Thoracic aorta (tissue), 2 donors: ENCODE measurements around the gene EPHB2. TPM values are rescaled to one million over a fixed set of nuclear protein-coding genes. Genes with fewer than 3 reads are reported as not detected.

ENCODE experiments used
- ATAC-seq: fragments of 150-250 bp; one replicate; pipeline ENCODE4 v1.8.0; 2017; ENCODE audit warnings: low read depth; ENCODE audit not compliant: insufficient number of reproducible peaks, low FRiP score
- DNase-seq: peaks from one replicate; pipeline ENCODE4 v3.0.0-alpha.2; 2020; ENCODE audit warnings: low spot score
- H3K27ac ChIP-seq, 2 donors: fragments of 200-600 bp; sonication (generic); 1 replicate in 1 of 2; 2 replicates in 1 of 2; pipeline ENCODE4 v1.5.1; 2016; ENCODE audit warnings: mild to moderate bottlenecking in 2 of 2, moderate library complexity in 2 of 2
- H3K27me3 ChIP-seq: fragments of 200-600 bp; sonication (generic); replicated peaks from 2 replicates; pipeline ENCODE4 v1.6.0; 2016; ENCODE audit warnings: mild to moderate bottlenecking; ENCODE audit not compliant: insufficient read depth
- H3K36me3 ChIP-seq: fragments of 200-600 bp; sonication (generic); one replicate; pipeline ENCODE4 v1.5.1; 2016
- H3K4me1 ChIP-seq, 2 donors: fragments of 200-600 bp; sonication (generic); 1 replicate in 1 of 2; 2 replicates in 1 of 2; pipeline versions ENCODE4 v1.5.1 to v1.6.0; 2016; ENCODE audit warnings: low read depth in 2 of 2, mild to moderate bottlenecking in 1 of 2; ENCODE audit not compliant: control insufficient read depth in 1 of 2
- H3K4me3 ChIP-seq: fragments of 200-600 bp; sonication (generic); 2 replicates; pipeline ENCODE4 v1.5.1; 2016; ENCODE audit warnings: mild to moderate bottlenecking
- H3K9me3 ChIP-seq: fragments of 200-600 bp; sonication (generic); 2 replicates; pipeline ENCODE4 v1.5.1; 2016
- CTCF ChIP-seq: fragments of 200-600 bp; sonication (generic); IDR thresholded peaks from one replicate; pipeline ENCODE4 v1.5.1; 2019; ENCODE audit warnings: antibody characterized with exemption
- total RNA-seq, 2 donors: library from RNA; depleted of rRNA; stranded (reverse); fragments of >200 nt; gene quantifications; one replicate each; pipeline versions ENCODE4 v1.1.0 to v1.2.3, GENCODE V29; 2016

The EPHB2 gene
- total RNA-seq, 2 donors from 2014 or later: 9.3 to 10.0 TPM

GRCh38 chr1:22919341-22920025 lies 208.8 kb downstream of the EPHB2 start:
- Histone ChIP-seq H3K4me1 (no peaks in the 10 kb centered on the region), H3K4me3 (no peak overlapping the region), H3K36me3 (no peaks in the 10 kb centered on the region), H3K9me3 (no peaks in the 10 kb centered on the region), H3K27ac (no peak overlapping the region), H3K27me3 (no peaks in the 10 kb centered on the region)
- TF ChIP-seq CTCF: no peak
- DNase-seq: no peak
- ATAC-seq: no peak

- no peak overlapping the region for H3K27ac ChIP-seq
- ATAC-seq (no peak), DNase-seq (no peak)
- no peaks in the 10 kb centered on the region for H3K4me1 ChIP-seq
- H3K27me3 ChIP-seq: no peaks in the 10 kb centered on the region
- no peaks in the 10 kb centered on the region for H3K36me3 ChIP-seq
- H3K9me3 ChIP-seq: no peaks in the 10 kb centered on the region
- no peak for TF ChIP-seq CTCF
- H3K4me3 ChIP-seq: no peak overlapping the region
Measured at GRCh38 chr1:22920026-22920733, 209.5 kb downstream of the EPHB2 start.

GRCh38 chr1:22920734-22921451 lies 210.3 kb downstream of the EPHB2 start:
- no peak for TF ChIP-seq CTCF
- no peaks in the 10 kb centered on the region for H3K27me3 ChIP-seq
- H3K4me3 ChIP-seq: no peak overlapping the region
- no peak overlapping the region for H3K27ac ChIP-seq
- H3K9me3 ChIP-seq: no peaks in the 10 kb centered on the region
- no peak for ATAC-seq
- no peaks in the 10 kb centered on the region for H3K4me1 ChIP-seq
- no peaks in the 10 kb centered on the region for H3K36me3 ChIP-seq
- no peak for DNase-seq

GRCh38 chr1:22921452-22922126 lies 210.9 kb downstream of the EPHB2 start:
- Histone ChIP-seq H3K9me3 (no peaks in the 10 kb centered on the region), H3K27ac (no peak overlapping the region), H3K27me3 (no peaks in the 10 kb centered on the region), H3K4me3 (no peak overlapping the region), H3K4me1 (no peaks in the 10 kb centered on the region), H3K36me3 (no peaks in the 10 kb centered on the region)
- ATAC-seq (no peak), DNase-seq (no peak)
- TF ChIP-seq CTCF: no peak

GRCh38 chr1:22922640-22923039 lies 212.0 kb downstream of the EPHB2 start:
- no peaks in the 10 kb centered on the region for H3K27me3 ChIP-seq
- no peaks in the 10 kb centered on the region for H3K36me3 ChIP-seq
- H3K27ac ChIP-seq: no peak overlapping the region
- H3K9me3 ChIP-seq: no peaks in the 10 kb centered on the region
- DNase-seq (no peak), ATAC-seq (no peak)
- H3K4me1 ChIP-seq: no peaks in the 10 kb centered on the region
- TF ChIP-seq CTCF: no peak
- no peak overlapping the region for H3K4me3 ChIP-seq
